GM19395 (cell line): Measurements from ENCODE around the gene DUSP7.

Experiments
- ATAC-seq: cut with Tn5 transposase; IDR thresholded peaks from one replicate; pipeline ENCODE4 v1.9.1; 2021; ENCODE audit warnings: mild to moderate bottlenecking, moderate library complexity; ENCODE audit not compliant: unreplicated experiment

The DUSP7 gene

DNA sequence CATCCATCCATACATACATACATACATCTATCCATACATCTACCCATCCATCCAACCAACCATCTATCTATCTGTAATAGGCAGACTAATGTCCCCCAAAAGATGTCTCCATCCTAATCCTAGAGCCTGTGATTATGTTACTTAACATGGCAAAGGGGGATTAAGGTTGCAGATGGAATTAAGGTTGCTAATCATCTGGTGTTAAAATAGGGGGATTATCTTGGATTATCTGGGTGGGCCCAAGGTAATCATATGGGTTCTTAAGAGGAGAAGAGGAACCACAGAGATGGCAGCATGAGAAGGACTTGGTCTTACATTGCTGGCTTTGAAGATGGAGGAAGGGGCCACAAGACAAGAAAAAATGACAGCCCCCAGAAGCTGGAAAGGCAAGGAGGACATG lies 45.9 kb downstream of the DUSP7 start:
- no peak for ATAC-seq

DNA sequence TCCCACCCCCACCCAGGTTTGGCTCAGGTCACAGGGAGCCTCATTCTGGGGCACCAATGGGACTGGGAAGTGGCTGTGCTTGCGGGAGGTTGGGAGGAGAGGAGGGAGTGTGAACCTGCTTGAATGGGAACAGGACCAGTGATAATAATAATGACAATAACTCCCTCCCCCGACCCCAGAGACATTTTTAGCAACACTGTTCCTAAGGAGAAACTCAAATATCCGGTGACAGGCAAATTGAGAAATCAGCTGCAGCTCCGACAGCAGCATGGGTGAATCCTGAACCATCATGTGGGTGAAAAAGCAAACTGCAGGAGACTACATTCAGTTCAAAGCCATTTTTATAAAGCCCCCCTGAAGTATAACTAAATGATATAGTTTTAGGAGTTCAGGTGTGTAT lies 49.1 kb downstream of the DUSP7 start:
- no peak for ATAC-seq

DNA sequence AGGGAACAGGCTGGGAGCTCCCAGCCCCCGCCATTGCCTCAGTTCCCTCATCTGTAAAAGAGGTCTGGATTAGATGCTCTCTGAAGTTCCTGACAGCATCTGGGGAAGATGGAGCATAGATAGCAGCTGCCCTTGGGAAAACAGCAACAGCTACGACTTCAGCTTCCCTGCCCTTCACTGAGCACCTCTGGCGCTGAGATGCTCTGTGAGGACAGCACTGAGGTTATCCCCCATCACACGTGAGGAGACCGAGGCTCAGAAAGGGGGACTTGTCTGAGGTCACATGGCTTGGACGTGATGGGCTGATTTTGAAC lies 49.6 kb downstream of the DUSP7 start:
- no peak for ATAC-seq

DNA sequence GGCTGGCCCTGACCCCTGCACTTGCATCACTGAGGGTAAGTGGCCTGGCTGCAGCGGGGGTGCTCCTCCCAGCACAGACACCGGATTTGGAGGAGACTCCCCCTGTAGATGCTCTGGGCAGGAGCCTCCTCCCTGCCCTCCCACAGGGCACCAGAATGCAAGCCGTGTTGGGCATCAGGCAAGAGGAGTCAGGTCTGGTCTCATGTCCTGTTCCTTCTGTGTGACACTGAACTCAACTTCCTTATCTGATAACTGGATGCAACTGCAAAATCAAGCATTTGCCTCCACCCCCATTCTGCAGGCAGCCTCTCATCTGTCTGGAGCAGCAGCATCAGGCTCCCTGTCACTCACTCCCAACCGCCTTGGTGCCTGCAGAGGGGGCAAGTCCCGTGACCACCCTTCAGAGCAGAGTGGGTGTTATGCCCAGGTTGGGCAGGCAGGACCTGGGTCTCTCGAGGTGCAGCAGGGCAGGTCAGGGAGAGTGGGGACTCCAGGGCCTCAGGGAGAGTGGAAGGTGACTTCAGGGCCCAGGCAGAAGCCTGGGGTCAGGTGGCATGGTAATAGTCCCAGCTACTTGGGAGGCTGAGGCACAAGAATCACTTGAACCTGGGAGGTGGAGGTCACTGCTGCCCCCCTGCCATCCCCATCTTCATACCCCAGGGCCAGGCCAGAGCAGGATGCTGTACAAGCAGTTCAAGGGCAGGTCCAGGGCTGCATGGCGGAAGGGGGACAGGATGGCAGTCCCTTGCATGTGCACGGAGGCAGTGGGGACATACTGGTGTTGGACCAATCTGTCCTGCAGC lies 50.2 kb downstream of the DUSP7 start:
- ATAC-seq, result no peak

DNA sequence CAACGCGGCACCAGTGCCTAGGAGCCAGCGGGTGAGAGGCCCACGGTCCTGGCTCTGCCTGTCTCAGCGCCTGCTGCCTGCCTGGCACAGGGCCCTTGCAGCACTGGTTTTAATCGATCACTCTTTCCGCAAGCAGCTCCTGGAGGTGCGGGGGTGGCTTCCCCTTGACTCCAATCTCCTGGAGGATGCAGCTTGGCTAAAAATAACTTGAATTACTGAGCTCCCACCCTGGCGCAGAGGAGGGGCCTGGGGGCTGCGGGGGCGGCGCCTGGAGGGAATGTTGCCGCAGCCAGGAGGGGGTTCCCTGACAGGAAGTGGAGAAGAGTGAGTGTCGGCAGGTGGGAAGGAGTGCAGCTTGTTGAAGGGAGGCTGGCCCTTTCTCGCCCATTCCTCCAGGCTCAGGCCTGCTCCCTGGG lies 50.8 kb downstream of the DUSP7 start:
- no peak for ATAC-seq

DNA sequence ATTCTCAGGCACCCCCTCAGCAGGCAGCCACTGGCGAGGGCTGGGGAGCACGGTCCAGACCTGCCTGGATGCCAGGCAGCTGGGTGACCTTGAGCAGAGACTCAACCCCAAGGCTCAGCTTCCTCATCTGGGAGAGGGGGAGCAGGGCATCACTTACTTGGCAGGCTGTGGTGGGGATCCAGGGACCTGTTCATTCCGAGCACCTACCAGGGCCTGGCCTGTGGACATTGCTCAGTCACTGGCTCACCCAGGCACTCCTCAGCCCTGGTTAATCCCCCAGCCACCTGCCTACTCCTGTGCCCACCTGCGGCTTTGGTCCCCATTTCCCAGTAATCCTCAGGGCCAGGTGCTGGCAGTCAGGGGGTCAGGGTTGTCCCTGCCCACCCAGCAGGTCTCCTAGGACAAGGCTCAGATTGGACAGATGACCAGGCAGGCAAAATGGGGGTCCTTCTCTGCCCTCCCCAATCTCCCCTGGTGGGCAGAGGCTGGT lies 51.4 kb downstream of the DUSP7 start:
- no peak for ATAC-seq

DNA sequence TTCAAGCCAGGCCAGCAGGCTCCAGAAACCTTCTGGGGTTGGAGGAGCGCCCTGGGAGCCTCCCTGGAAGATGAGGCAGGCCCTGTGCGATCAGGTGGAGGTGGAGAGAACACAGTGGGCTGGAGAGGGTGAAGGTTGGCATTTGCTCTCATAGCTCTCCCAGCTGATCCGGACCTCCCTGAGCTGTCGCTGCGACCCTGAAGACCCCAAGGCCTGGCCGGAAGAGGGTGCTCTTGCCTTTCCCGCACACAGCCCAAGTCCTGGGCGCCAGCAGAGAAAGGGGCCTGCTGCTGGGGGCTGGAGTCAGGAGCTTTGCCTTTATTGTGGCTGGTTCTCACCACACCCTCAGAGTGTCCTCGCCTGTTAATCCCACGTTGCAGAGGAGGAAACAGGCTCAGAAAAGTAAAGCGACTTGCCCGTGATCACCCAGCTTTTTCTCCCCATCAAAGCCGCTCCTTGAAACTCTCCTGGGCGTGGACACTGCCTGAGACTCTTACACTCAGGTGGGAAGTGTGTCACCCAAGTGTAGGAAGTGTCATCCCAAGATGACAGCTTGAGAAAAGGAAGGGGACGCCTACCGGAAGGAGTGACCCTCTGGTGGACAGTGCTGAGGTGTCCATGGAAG lies 52.1 kb downstream of the DUSP7 start:
- ATAC-seq, result no peak

DNA sequence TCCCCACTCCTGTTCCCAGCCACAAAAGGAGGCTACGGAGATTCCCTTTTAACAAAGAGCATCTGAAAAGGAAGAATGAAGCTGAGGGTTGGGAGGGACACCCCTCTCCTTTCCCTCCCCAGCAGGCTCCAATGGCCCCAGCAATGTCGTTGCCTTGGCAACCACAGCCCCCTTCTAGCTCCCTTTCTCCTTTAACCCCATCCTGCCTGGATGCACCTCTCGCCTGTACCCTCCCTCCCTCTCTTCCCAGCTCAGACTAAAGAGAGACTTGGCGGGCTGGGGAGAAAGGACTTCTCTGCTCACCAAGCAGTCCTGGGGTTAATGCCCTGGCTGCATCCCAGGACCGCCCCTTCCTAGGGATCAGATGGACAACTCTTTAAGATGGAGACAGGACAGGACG lies 53.6 kb downstream of the DUSP7 start:
- no peak for ATAC-seq

DNA sequence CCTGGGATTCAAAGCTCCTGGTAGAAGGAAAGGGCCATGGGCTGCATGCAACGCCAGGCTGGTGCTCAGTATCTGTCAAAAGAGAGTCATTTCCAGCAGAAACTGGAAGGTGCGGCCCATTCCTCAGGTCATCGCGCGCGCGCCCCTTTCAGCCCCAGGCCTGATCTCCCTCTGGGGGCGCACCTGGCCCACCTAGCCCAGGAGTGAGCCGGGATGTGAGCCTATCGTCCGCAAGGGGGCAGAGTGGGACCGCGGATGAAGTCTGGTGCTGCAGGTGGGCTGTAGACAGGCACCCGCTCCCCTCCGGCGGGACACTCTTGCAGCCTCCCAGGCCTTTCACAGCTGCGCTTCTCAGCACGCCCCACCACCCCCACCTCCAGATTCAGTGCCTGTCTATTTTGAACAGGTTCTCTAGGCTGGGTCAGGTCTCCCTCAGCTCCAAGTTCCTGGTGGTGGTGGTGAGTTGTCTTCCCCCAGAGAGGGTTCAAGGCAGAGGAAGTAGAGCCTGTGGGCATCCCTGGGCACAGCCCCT lies 54.9 kb downstream of the DUSP7 start:
- ATAC-seq, result peak; percentile 79

DNA sequence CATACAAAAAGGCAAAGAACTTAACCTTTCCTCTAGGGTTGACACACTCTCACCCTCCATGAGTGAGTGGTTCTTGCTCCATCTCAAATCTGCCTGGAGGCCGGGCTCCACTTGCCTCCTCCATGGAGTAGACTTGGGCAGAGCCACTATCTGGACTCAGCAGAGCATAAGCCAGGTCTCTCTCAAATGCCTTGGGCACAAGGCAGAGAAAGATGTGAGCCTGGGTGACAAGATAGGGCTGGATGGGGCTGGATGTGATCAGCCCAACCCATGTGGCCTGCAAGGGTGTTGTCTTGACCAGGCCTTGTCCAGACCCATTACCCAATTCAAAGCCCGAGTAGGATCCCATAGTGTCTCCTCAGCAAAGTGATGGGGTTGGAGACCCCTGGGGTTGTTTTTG lies 56.5 kb downstream of the DUSP7 start:
- no peak for ATAC-seq
